HepG2 (cell line): ENCODE results near the gene SIAE. TPM values are rescaled to one million over a fixed set of nuclear protein-coding genes. Genes with fewer than 3 reads are reported as not detected.

Source experiments
- ATAC-seq: fragments of 200-7000 bp; cut with Tn5 transposase; 3 replicates; pipeline ENCODE4 v1.9.1; 2020; ENCODE audit warnings: mild to moderate bottlenecking, moderate library complexity
- BruUV-seq: library from RNA; stranded (reverse); fragments of 400-500 nt; replicated peaks from 2 replicates; lab custom pipeline; 2021; lab: Mats Ljungman, UMichigan
- CTCF ChIA-PET: fragments of 300-600 bp; formaldehyde crosslinking; extraction: SDS; loops from one replicate; lab custom pipeline; 2021; ENCODE audit warnings: low total read pairs, inconsistent platforms, low intra/inter-chr PET ratio; lab: Yijun Ruan, JAX
- POLR2A ChIA-PET: fragments of 350-600 bp; sonication (Branson Sonifier 250); formaldehyde crosslinking; loops from one replicate; lab custom pipeline; 2020; ENCODE audit warnings: antibody characterized with exemption, inconsistent platforms; lab: Yijun Ruan, JAX
- DNase-seq: peaks from one replicate; pipeline ENCODE4 v3.0.0-alpha.2; 2015; ENCODE audit warnings: low spot score
- FAIRE-seq: peaks from 3 replicates; lab custom pipeline; 2011; peaks lifted over from hg19 to GRCh38; lab: Jason Lieb, UNC
- H2AFZ ChIP-seq: one replicate; pipeline ENCODE4 v1.6.1; 2011; ENCODE audit warnings: low read length, inconsistent platforms
- H3K27ac ChIP-seq: fragments of 300-600 bp; 3 replicates; pipeline ENCODE4 v1.8.0; 2011; ENCODE audit warnings: mixed run types, mild to moderate bottlenecking, mixed read lengths, low read length, inconsistent platforms; ENCODE audit not compliant: insufficient read depth; ENCODE audit errors: extremely low read length
- H3K27me3 ChIP-seq, 2 experiments: fragments of 200-600 bp in 1 of 2; 2 replicates in 1 of 2; 3 replicates in 1 of 2; pipeline versions ENCODE4 v1.6.0 to v1.8.0; 2011; ENCODE audit warnings: low read length in 2 of 2, mild to moderate bottlenecking in 2 of 2, moderate library complexity in 2 of 2, inconsistent platforms in 1 of 2; ENCODE audit not compliant: insufficient read depth in 2 of 2, control insufficient read depth in 1 of 2
- H3K36me3 ChIP-seq, 2 experiments: fragments of 200-600 bp in 1 of 2; replicated peaks in 1 of 2; 2 replicates in 1 of 2; 3 replicates in 1 of 2; pipeline versions ENCODE4 v1.5.1 to v1.8.0; 2011; ENCODE audit warnings: low read length in 2 of 2, inconsistent platforms in 1 of 2; ENCODE audit not compliant: insufficient read depth in 2 of 2, control insufficient read depth in 1 of 2
- H3K4me1 ChIP-seq: 2 replicates; pipeline ENCODE4 v1.5.1; 2012; ENCODE audit warnings: low read length, inconsistent platforms; ENCODE audit not compliant: insufficient read depth
- H3K4me2 ChIP-seq: 2 replicates; pipeline ENCODE4 v1.6.0; 2011; ENCODE audit warnings: low read depth, low read length, inconsistent platforms
- H3K4me3 ChIP-seq, 3 experiments: fragments of 200-600 bp in 1 of 3; sonication (generic), shearing (Covaris generic) in 1 of 3; replicated peaks in 1 of 3; 2 replicates each; pipeline ENCODE4 v1.5.1; 2011 to 2016; ENCODE audit warnings: low read length in 3 of 3, inconsistent platforms in 2 of 3, low read depth in 2 of 3, mild to moderate bottlenecking in 2 of 3, control low read depth in 1 of 3, mixed read lengths in 1 of 3; ENCODE audit not compliant: insufficient read depth in 1 of 3
- H3K79me2 ChIP-seq: one replicate; pipeline ENCODE4 v1.6.1; 2011; ENCODE audit warnings: low read length, inconsistent platforms; ENCODE audit not compliant: insufficient read depth
- H3K9ac ChIP-seq: 2 replicates; pipeline ENCODE4 v1.6.0; 2011; ENCODE audit warnings: mild to moderate bottlenecking, low read depth, low read length, inconsistent platforms; ENCODE audit not compliant: insufficient read depth
- H3K9me3 ChIP-seq: 2 replicates; pipeline ENCODE4 v1.5.1; 2012; ENCODE audit warnings: mild to moderate bottlenecking, low read length
- H4K20me1 ChIP-seq: 2 replicates; pipeline ENCODE4 v1.6.0; 2011; ENCODE audit warnings: inconsistent platforms, mild to moderate bottlenecking, low read length, moderate library complexity; ENCODE audit not compliant: insufficient read depth
- MLLT10 ChIP-seq: sonication (generic); formaldehyde crosslinking; IDR thresholded peaks from 2 replicates; pipeline ENCODE4 v1.4.0; 2020; ENCODE audit warnings: missing genetic modification reagents
- NCOA1 ChIP-seq: sonication (generic); formaldehyde crosslinking; IDR thresholded peaks from 2 replicates; pipeline ENCODE4 v1.9.0; 2021; ENCODE audit warnings: missing genetic modification reagents
- SNAPC2 ChIP-seq: sonication (generic); formaldehyde crosslinking; IDR thresholded peaks from 2 replicates; pipeline ENCODE4 v1.8.1; 2022; ENCODE audit warnings: mild to moderate bottlenecking, missing genetic modification reagents
- SYNCRIP ChIP-seq: fragments of 200-400 bp; formaldehyde crosslinking; IDR thresholded peaks from 2 replicates; pipeline ENCODE4 v1.6.1; 2018; ENCODE audit warnings: mild to moderate bottlenecking, low read depth, low read length; ENCODE audit not compliant: insufficient read depth
- XBP1 ChIP-seq: sonication (generic); formaldehyde crosslinking; IDR thresholded peaks from 2 replicates; pipeline ENCODE4 v1.5.0; 2020; ENCODE audit warnings: missing genetic modification reagents
- ZNF3 ChIP-seq: IDR thresholded peaks from 2 replicates; pipeline ENCODE4 v1.7.0; 2017; ENCODE audit warnings: inconsistent platforms
- ZNF720 ChIP-seq: sonication (generic); formaldehyde crosslinking; IDR thresholded peaks from 2 replicates; pipeline ENCODE4 v1.4.0; 2020; ENCODE audit warnings: missing genetic modification reagents
- WGBS: methylation state at CpG from one replicate; pipeline ENCODE4 v1.1.6; 2017; ENCODE audit warnings: low lambda C conversion rate; 5-methylcytosine and 5-hydroxymethylcytosine counted together
- in situ Hi-C: cut with HindIII; loops from 2 replicates; pipeline ENCODE4 v1.10.0; 2017; ENCODE audit warnings: low pct_unique_long_range_greater_than_20kb; ENCODE audit not compliant: extremely low pct_ligation_motif_present
- intact Hi-C: fragments of 100-400 bp; cut with micrococcal nuclease; formaldehyde crosslinking; loops from one replicate; pipeline ENCODE4 v1.10.0; 2022; ENCODE audit not compliant: unreplicated experiment
- polyA plus RNA-seq, 8 experiments: library from polyadenylated mRNA; depleted of rRNA in 3 of 8; stranded (reverse) in 7 of 8; unstranded in 1 of 8; fragments of >200 nt; fragmentation: Illumina TruSeq in 4 of 8; extraction: Trizol in 4 of 8; gene quantifications; 2 replicates each; pipeline versions ENCODE4 v1.2.1 to v1.2.3, GENCODE V29; 2011 to 2016; ENCODE audit warnings: low read depth in 4 of 8, missing spikeins in 1 of 8, mixed read lengths in 1 of 8; ENCODE audit not compliant: insufficient read depth in 1 of 8
- total RNA-seq, 5 experiments: library from RNA; depleted of rRNA; stranded (reverse); fragments of >200 nt; fragmentation: Illumina TruSeq; extraction: Trizol; gene quantifications; 2 replicates each; pipeline ENCODE4 v1.2.3, GENCODE V29; 2016; ENCODE audit warnings: low read depth in 1 of 5
- TF ChIP-seq, protein P1 (sequence below): sonication (generic); formaldehyde crosslinking; IDR thresholded peaks from 2 replicates; pipeline ENCODE4 v1.8.0; 2022; ENCODE audit warnings: mild to moderate bottlenecking, missing genetic modification reagents; ENCODE audit not compliant: insufficient replicate concordance
- TF ChIP-seq, protein P2 (sequence below): IDR thresholded peaks from 2 replicates; pipeline ENCODE4 v1.6.1; 2016; ENCODE audit warnings: mild to moderate bottlenecking
- TF ChIP-seq, protein P3 (sequence below): sonication (generic); formaldehyde crosslinking; IDR thresholded peaks from 2 replicates; pipeline ENCODE4 v1.8.0; 2022; ENCODE audit warnings: low read depth, missing genetic modification reagents
- TF ChIP-seq, protein P4 (sequence below): sonication (generic); formaldehyde crosslinking; IDR thresholded peaks from 2 replicates; pipeline ENCODE4 v1.9.0; 2021; ENCODE audit warnings: missing genetic modification reagents, mild to moderate bottlenecking, borderline replicate concordance

Gene SIAE
- total and polyA plus RNA-seq, 2 of the 13 experiments (the other 11 are each of a cell fraction or from before 2014, with no cell fraction given) = 7.0 to 22.4 TPM

DNA sequence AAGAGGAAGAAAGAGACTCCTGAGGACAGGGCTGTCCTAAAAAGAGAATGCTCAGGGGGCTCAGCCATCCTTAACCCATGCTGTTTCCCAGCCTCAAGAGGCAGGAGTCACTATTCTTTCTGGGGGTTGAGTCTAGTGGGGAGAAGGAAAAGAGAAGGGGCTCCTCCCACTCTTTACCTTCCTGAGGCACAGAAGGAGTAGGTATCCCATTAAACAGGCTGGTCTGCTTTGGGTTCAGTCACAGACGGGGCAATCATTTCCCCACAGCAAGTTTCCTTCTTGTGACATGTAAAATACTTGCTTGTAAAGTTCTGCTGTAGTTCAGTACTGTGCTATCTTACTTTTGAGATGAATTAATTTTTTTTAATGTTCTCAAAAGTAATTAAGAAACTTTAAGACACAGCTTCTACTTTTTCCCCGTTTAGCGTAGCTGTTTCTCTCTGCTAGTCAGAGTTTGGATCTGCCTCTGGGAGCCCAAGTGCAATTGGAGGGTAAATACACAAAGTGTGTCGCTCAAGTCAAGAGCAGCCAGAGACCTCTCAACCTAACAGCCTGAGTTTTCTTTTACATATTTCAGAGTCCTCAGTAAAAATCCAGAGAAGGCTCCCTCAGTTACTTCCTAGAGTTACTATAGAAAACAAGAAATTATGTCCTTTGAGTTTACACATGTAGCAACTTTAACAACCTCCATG is 88.7 kb downstream of the SIAE start:
- 5% methylated on average over 3 of the region's 4 CpGs for WGBS
- Histone ChIP-seq H3K36me3 (no peaks in the 10 kb centered on the region), H3K9me3 (no peaks in the 10 kb centered on the region), H3K27ac (no peak overlapping the region), H3K27me3 (peaks cover 0 to 8% of the 10 kb centered on the region in 2 experiments; a peak in 2 of 5 replicates)
- BruUV-seq = no TSS peak
- CTCF ChIA-PET = interaction anchor here (1.7 to 3.2 kb wide), 2 partner anchors 169 to 183 kb away, joined by 6 to 29 read pairs; no protein-coding TSS in a partner anchor
- in situ Hi-C loops = loop anchor here (5.0 kb wide), 1 partner anchor 168 kb away; no protein-coding TSS in a partner anchor
- DNase-seq = no peak
- TF ChIP-seq SNAPC2 = no peak
- TF ChIP-seq NCOA1 (CRISPR knock-in tag) = no peak
- TF ChIP-seq, all 625 proteins: peak for 0
- ATAC-seq (no peak), FAIRE-seq (no peak)
- intact Hi-C loops = no loop called here
- H2AFZ ChIP-seq = no peak overlapping the region
- H3K4me3 ChIP-seq = no peak overlapping the region
- no peaks in the 10 kb centered on the region for H3K4me1 ChIP-seq
- POLR2A ChIA-PET = no interaction called here
- no peak overlapping the region for H3K4me2 ChIP-seq
- no peaks in the 10 kb centered on the region for H4K20me1 ChIP-seq
- no peaks in the 10 kb centered on the region for H3K79me2 ChIP-seq
- no peak overlapping the region for H3K9ac ChIP-seq

DNA sequence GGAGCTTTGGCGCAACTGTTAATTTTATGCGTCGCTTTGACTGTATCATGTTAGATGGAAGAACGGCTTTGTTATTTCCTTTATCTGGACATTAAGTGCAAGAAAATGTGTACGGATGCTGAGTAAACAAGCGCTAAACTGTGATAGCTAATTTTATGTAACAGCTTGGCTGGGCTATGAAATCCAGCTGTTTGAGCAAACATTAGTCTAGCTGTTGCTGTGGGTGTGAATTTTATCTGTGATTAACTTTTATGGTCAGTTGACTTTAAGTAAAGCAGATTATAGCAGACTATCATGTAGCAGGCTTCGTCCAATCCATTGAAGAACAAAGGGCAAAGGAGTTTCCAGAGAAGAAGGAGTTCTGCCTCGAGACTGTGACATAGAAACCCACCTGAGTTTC is 89.8 kb downstream of the SIAE start:
- Histone ChIP-seq H3K79me2 (no peaks in the 10 kb centered on the region), H3K36me3 (no peaks in the 10 kb centered on the region), H3K9ac (no peak overlapping the region), H3K4me3 (no peak overlapping the region), H3K4me1 (no peaks in the 10 kb centered on the region), H3K27ac (no peak overlapping the region), H4K20me1 (no peaks in the 10 kb centered on the region), H2AFZ (no peak overlapping the region), H3K4me2 (no peak overlapping the region)
- CTCF ChIA-PET = no interaction called here
- ATAC-seq (no peak), FAIRE-seq (no peak), DNase-seq (no peak)
- intact Hi-C loops (no loop called here), in situ Hi-C loops (no loop called here)
- no TSS peak for BruUV-seq
- WGBS = 37% methylated on average over 7 of the region's 8 CpGs
- TF ChIP-seq XBP1 (no peak), NCOA1 (CRISPR knock-in tag) (no peak), MLLT10 (CRISPR knock-in tag) (no peak), ZNF720 (no peak), SYNCRIP (no peak), ZNF3 (CRISPR knock-in tag) (no peak)
- TF ChIP-seq, protein P1, sequence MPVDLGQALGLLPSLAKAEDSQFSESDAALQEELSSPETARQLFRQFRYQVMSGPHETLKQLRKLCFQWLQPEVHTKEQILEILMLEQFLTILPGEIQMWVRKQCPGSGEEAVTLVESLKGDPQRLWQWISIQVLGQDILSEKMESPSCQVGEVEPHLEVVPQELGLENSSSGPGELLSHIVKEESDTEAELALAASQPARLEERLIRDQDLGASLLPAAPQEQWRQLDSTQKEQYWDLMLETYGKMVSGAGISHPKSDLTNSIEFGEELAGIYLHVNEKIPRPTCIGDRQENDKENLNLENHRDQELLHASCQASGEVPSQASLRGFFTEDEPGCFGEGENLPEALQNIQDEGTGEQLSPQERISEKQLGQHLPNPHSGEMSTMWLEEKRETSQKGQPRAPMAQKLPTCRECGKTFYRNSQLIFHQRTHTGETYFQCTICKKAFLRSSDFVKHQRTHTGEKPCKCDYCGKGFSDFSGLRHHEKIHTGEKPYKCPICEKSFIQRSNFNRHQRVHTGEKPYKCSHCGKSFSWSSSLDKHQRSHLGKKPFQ (CRISPR knock-in tag) = no peak
- TF ChIP-seq, protein P2, sequence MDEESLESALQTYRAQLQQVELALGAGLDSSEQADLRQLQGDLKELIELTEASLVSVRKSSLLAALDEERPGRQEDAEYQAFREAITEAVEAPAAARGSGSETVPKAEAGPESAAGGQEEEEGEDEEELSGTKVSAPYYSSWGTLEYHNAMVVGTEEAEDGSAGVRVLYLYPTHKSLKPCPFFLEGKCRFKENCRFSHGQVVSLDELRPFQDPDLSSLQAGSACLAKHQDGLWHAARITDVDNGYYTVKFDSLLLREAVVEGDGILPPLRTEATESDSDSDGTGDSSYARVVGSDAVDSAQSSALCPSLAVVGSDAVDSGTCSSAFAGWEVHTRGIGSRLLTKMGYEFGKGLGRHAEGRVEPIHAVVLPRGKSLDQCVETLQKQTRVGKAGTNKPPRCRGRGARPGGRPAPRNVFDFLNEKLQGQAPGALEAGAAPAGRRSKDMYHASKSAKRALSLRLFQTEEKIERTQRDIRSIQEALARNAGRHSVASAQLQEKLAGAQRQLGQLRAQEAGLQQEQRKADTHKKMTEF (CRISPR knock-in tag) = no peak
- TF ChIP-seq, protein P3, sequence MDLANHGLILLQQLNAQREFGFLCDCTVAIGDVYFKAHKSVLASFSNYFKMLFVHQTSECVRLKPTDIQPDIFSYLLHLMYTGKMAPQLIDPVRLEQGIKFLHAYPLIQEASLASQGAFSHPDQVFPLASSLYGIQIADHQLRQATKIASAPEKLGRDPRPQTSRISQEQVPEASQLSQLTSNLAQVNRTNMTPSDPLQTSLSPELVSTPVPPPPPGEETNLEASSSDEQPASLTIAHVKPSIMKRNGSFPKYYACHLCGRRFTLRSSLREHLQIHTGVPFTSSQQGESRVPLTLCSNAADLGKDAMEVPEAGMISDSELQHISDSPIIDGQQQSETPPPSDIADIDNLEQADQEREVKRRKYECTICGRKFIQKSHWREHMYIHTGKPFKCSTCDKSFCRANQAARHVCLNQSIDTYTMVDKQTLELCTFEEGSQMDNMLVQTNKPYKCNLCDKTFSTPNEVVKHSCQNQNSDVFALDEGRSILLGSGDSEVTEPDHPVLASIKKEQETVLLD (CRISPR knock-in tag) = no peak
- TF ChIP-seq, protein P4, sequence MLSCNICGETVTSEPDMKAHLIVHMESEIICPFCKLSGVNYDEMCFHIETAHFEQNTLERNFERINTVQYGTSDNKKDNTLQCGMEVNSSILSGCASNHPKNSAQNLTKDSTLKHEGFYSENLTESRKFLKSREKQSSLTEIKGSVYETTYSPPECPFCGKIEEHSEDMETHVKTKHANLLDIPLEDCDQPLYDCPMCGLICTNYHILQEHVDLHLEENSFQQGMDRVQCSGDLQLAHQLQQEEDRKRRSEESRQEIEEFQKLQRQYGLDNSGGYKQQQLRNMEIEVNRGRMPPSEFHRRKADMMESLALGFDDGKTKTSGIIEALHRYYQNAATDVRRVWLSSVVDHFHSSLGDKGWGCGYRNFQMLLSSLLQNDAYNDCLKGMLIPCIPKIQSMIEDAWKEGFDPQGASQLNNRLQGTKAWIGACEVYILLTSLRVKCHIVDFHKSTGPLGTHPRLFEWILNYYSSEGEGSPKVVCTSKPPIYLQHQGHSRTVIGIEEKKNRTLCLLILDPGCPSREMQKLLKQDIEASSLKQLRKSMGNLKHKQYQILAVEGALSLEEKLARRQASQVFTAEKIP (CRISPR knock-in tag) = no peak
- TF ChIP-seq, all 625 proteins: peak for 0
- POLR2A ChIA-PET = no interaction called here
- Histone ChIP-seq H3K9me3 (no peaks in the 10 kb centered on the region), H3K27me3 (peaks cover 0 to 9% of the 10 kb centered on the region in 2 experiments; a peak in 2 of 5 replicates)
